ENCODE measurements around the gene ASPG.

ASPG gene

GRCh38 chr14:104098272-104099095 is 13.0 kb downstream of the ASPG start:
- DNase-seq (ENCODE audit: low read depth) = no peak
- H3K4me3 ChIP-seq (ENCODE audit: low read length) = no peak overlapping the region
- TF ChIP-seq CTCF (conservative IDR thresholded peaks at IDR 0.05; ENCODE audit: low read depth, low read length) = no peak

- TF ChIP-seq CTCF (conservative IDR thresholded peaks at IDR 0.05; ENCODE audit: low read depth, low read length) = no peak
- no peak for DNase-seq (ENCODE audit: low read depth)
- no peak overlapping the region for H3K4me3 ChIP-seq (ENCODE audit: low read length)
These were observed 13.9 kb downstream of the ASPG start for GRCh38 chr14:104099096-104100041.

GRCh38 chr14:104100171-104101085 is 14.9 kb downstream of the ASPG start:
- DNase-seq (ENCODE audit: low read depth) = no peak
- TF ChIP-seq CTCF (conservative IDR thresholded peaks at IDR 0.05; ENCODE audit: low read depth, low read length) = no peak
- H3K4me3 ChIP-seq (ENCODE audit: low read length) = no peak overlapping the region

GRCh38 chr14:104101086-104101621 is 15.7 kb downstream of the ASPG start:
- H3K4me3 ChIP-seq (ENCODE audit: low read length) = no peak overlapping the region
- DNase-seq (ENCODE audit: low read depth) = no peak
- no peak for TF ChIP-seq CTCF (conservative IDR thresholded peaks at IDR 0.05; ENCODE audit: low read depth, low read length)

- no peak for DNase-seq (ENCODE audit: low read depth)
- TF ChIP-seq CTCF (conservative IDR thresholded peaks at IDR 0.05; ENCODE audit: low read depth, low read length) = no peak
- H3K4me3 ChIP-seq (ENCODE audit: low read length) = no peak overlapping the region
These were observed 16.3 kb downstream of the ASPG start for GRCh38 chr14:104101651-104102281.
